Lung (tissue), 12 donors: ENCODE measurements around the gene PHACTR3. TPM values are rescaled to one million over a fixed set of nuclear protein-coding genes. Genes with fewer than 3 reads are reported as not detected.

Source experiments
- ATAC-seq: fragments of 200-7000 bp; cut with Tn5 transposase; one replicate; pipeline ENCODE4 v1.9.1; 2020; ENCODE audit warnings: moderate number of reproducible peaks; ENCODE audit not compliant: insufficient read depth, low FRiP score
- DNase-seq, 3 donors: peaks; one replicate each; pipeline ENCODE4 v3.0.0-alpha.2; 2013 to 2017
- H3K27ac ChIP-seq, 2 donors: one replicate each; pipeline ENCODE4 v1.5.1; 2013; ENCODE audit warnings: mild to moderate bottlenecking in 2 of 2, moderate library complexity in 2 of 2, control low read depth in 1 of 2, inconsistent platforms in 1 of 2, low read depth in 1 of 2, low read length in 1 of 2
- H3K27me3 ChIP-seq, 3 donors: one replicate each; pipeline ENCODE4 v1.5.1; 2013; ENCODE audit warnings: low read length in 2 of 3; ENCODE audit not compliant: control insufficient read depth in 3 of 3, insufficient read depth in 3 of 3
- H3K36me3 ChIP-seq, 4 donors: one replicate each; pipeline ENCODE4 v1.5.1; 2013; ENCODE audit warnings: low read length in 4 of 4, mild to moderate bottlenecking in 1 of 4, moderate library complexity in 1 of 4; ENCODE audit not compliant: control insufficient read depth in 4 of 4, insufficient read depth in 4 of 4
- H3K4me1 ChIP-seq, 5 donors: one replicate each; pipeline ENCODE4 v1.5.1; 2013; ENCODE audit warnings: low read length in 5 of 5, mild to moderate bottlenecking in 2 of 5, moderate library complexity in 1 of 5; ENCODE audit not compliant: control insufficient read depth in 5 of 5, insufficient read depth in 5 of 5
- H3K4me3 ChIP-seq: one replicate; pipeline ENCODE4 v1.5.1; 2013; ENCODE audit warnings: mild to moderate bottlenecking, control low read depth, moderate library complexity
- H3K9ac ChIP-seq, 2 donors: one replicate each; pipeline ENCODE4 v1.5.1; 2013; ENCODE audit warnings: low read length in 2 of 2, control low read depth in 1 of 2; ENCODE audit not compliant: insufficient read depth in 1 of 2
- H3K9me3 ChIP-seq, 4 donors: one replicate each; pipeline ENCODE4 v1.5.1; 2013; ENCODE audit warnings: low read length in 3 of 4, mild to moderate bottlenecking in 1 of 4, moderate library complexity in 1 of 4; ENCODE audit not compliant: control insufficient read depth in 4 of 4, insufficient read depth in 3 of 4
- CTCF ChIP-seq: IDR thresholded peaks from 2 replicates; pipeline ENCODE4 v1.5.1; 2012; ENCODE audit warnings: mild to moderate bottlenecking; ENCODE audit errors: control extremely low read depth, extremely low read depth
- WGBS, 2 donors: extraction: QIAGEN DNeasy Blood & Tissue Kit; methylation state at CpG; one replicate each; pipeline ENCODE4 v1.1.7; 2013; 5-methylcytosine and 5-hydroxymethylcytosine counted together
- polyA plus RNA-seq, 2 donors: library from polyadenylated mRNA; stranded (reverse); fragments of 200-250 nt; gene quantifications; one replicate each; pipeline ENCODE4 v1.2.1, GENCODE V29; 2013
- total RNA-seq, 2 donors: library from RNA; depleted of rRNA in 1 of 2; stranded (reverse); fragments of >200 nt in 1 of 2; gene quantifications; one replicate each; pipeline ENCODE4 v1.2.1, GENCODE V29; 2014 to 2021
- donor health status: control.
- donor health status: control.
- donor health status: Bipolar disorder and iron deficiency.
- donor health status: healthy.
- donor health status: DM: yes; HTN: yes; CAD: no.

Gene PHACTR3
- total and polyA plus RNA-seq, 4 donors = 3.8 to 12.0 (median 5.9) TPM

GRCh38 chr20:59731376-59731775 lies 127.0 kb downstream of the PHACTR3 start:
- no peaks in the 10 kb centered on the region for H3K9me3 ChIP-seq
- DNase-seq = peak in 1 of 3 donors; percentile 39
- no peak for ATAC-seq
- H3K27me3 ChIP-seq = peaks cover 0 to 5% (median 0%) of the 10 kb centered on the region in 3 donors
- no peak for TF ChIP-seq CTCF
- no peaks in the 10 kb centered on the region for H3K4me1 ChIP-seq
- H3K27ac ChIP-seq = no peak overlapping the region
- H3K9ac ChIP-seq = no peak overlapping the region
- 83 to 91% methylated on average over 2 of the region's 2 CpGs for WGBS, 2 donors
- no peak overlapping the region for H3K4me3 ChIP-seq
- no peaks in the 10 kb centered on the region for H3K36me3 ChIP-seq

- DNase-seq (no peak), ATAC-seq (peak; percentile 21)
- H3K4me1 ChIP-seq = no peaks in the 10 kb centered on the region
- no peak for TF ChIP-seq CTCF
- H3K9ac ChIP-seq = no peak overlapping the region
- no peaks in the 10 kb centered on the region for H3K36me3 ChIP-seq
- H3K4me3 ChIP-seq = no peak overlapping the region
- 47 to 56% methylated on average over 3 of the region's 3 CpGs for WGBS, 2 donors
- H3K27me3 ChIP-seq = peaks cover 0 to 14% (median 2%) of the 10 kb centered on the region in 3 donors
- H3K9me3 ChIP-seq = no peaks in the 10 kb centered on the region
- no peak overlapping the region for H3K27ac ChIP-seq
Measured at GRCh38 chr20:59733351-59733750, 129.0 kb downstream of the PHACTR3 start.

- no peak for TF ChIP-seq CTCF
- DNase-seq = no peak
Measured at GRCh38 chr20:59735486-59735885, 131.1 kb downstream of the PHACTR3 start.

GRCh38 chr20:59735917-59736316 lies 131.6 kb downstream of the PHACTR3 start:
- H3K27me3 ChIP-seq = peaks cover 0 to 16% (median 2%) of the 10 kb centered on the region in 3 donors
- H3K4me1 ChIP-seq = no peaks in the 10 kb centered on the region
- DNase-seq = no peak
- H3K36me3 ChIP-seq = no peaks in the 10 kb centered on the region
- H3K4me3 ChIP-seq = no peak overlapping the region
- no peak for ATAC-seq
- H3K9me3 ChIP-seq = no peaks in the 10 kb centered on the region
- no peak overlapping the region for H3K27ac ChIP-seq
- H3K9ac ChIP-seq = no peak overlapping the region
- 68 to 90% methylated on average over 1 of the region's 1 CpG for WGBS, 2 donors
- no peak for TF ChIP-seq CTCF

More at GRCh38 chr20:59735486-59735885, 131.1 kb downstream of the PHACTR3 start:
- Histone ChIP-seq H3K27ac (no peak overlapping the region), H3K9ac (no peak overlapping the region), H3K36me3 (no peaks in the 10 kb centered on the region), H3K27me3 (peaks cover 0 to 16% (median 2%) of the 10 kb centered on the region in 3 donors), H3K9me3 (no peaks in the 10 kb centered on the region), H3K4me3 (no peak overlapping the region), H3K4me1 (no peaks in the 10 kb centered on the region)
- ATAC-seq = no peak
- WGBS, 2 donors = 43 to 53% methylated on average over 8 of the region's 8 CpGs
